ENCODE data around the gene LAMA2. TPM values are rescaled to one million over a fixed set of nuclear protein-coding genes. Genes with fewer than 3 reads are reported as not detected.

LAMA2 gene
- total RNA-seq, 1 experiment from 2014 or later: 0.02 TPM

- no peaks in the 10 kb centered on the region for H3K36me3 ChIP-seq (ENCODE audit: control insufficient read depth, insufficient read depth, low read length)
- DNase-seq: no peak
- no peak for TF ChIP-seq CTCF (IDR thresholded peaks at IDR 0.05; ENCODE audit: insufficient read depth in 1 of 2, low read depth in 1 of 2, low read length in 1 of 2, severe bottlenecking in 1 of 2, unreplicated experiment in 1 of 2)
- H3K9me3 ChIP-seq: no peaks in the 10 kb centered on the region
- H3K27ac Mint-ChIP-seq (ENCODE audit: unreplicated experiment): no peak overlapping the region
- no peaks in the 10 kb centered on the region for H3K36me3 Mint-ChIP-seq (ENCODE audit: insufficient read depth, unreplicated experiment)
- H3K9me3 Mint-ChIP-seq (ENCODE audit: unreplicated experiment): no peaks in the 10 kb centered on the region
- BruUV-seq (replicated peaks): no TSS peak
- H3K4me3 Mint-ChIP-seq (ENCODE audit: unreplicated experiment): no peak overlapping the region
- H3K4me1 ChIP-seq: no peaks in the 10 kb centered on the region
- no peak overlapping the region for H3K4me3 ChIP-seq (ENCODE audit: low read depth, low read length)
- H3K27me3 Mint-ChIP-seq (ENCODE audit: insufficient read depth, unreplicated experiment): peaks cover 10% of the 10 kb centered on the region
- ChIA-PET POLR2A (interaction anchor here (0.6 kb wide), 1 partner anchor 443 kb away, joined by 3 read pairs; no protein-coding TSS in a partner anchor), CTCF (no interaction called here)
- H3K27me3 ChIP-seq (replicated peaks; ENCODE audit: control insufficient read depth, insufficient read depth, low read length): no peaks in the 10 kb centered on the region
- no peaks in the 10 kb centered on the region for H3K4me1 Mint-ChIP-seq (ENCODE audit: low read depth, unreplicated experiment)
- intact Hi-C loops (cut with micrococcal nuclease; ENCODE audit: unreplicated experiment): no loop called here
Measured at GRCh38 chr6:129382916-129383315, 500.0 kb downstream of the LAMA2 start.

GRCh38 chr6:129385117-129385516, 502.2 kb downstream of the LAMA2 start:
- BruUV-seq (replicated peaks): no TSS peak
- Mint-ChIP-seq H3K9me3 (ENCODE audit: unreplicated experiment) (no peaks in the 10 kb centered on the region), H3K27ac (ENCODE audit: unreplicated experiment) (no peak overlapping the region)

GRCh38 chr6:129390900-129391299, 508.0 kb downstream of the LAMA2 start:
- Histone ChIP-seq H3K9me3 (no peaks in the 10 kb centered on the region), H3K4me3 (ENCODE audit: low read depth, low read length) (no peak overlapping the region), H3K27me3 (replicated peaks; ENCODE audit: control insufficient read depth, insufficient read depth, low read length) (no peaks in the 10 kb centered on the region), H3K36me3 (ENCODE audit: control insufficient read depth, insufficient read depth, low read length) (no peaks in the 10 kb centered on the region), H3K4me1 (no peaks in the 10 kb centered on the region)
- POLR2A ChIA-PET: no interaction called here
- no TSS peak for BruUV-seq (replicated peaks)
- no peak for DNase-seq
- Mint-ChIP-seq H3K4me3 (ENCODE audit: unreplicated experiment) (no peak overlapping the region), H3K27ac (ENCODE audit: unreplicated experiment) (no peak overlapping the region), H3K36me3 (ENCODE audit: insufficient read depth, unreplicated experiment) (no peaks in the 10 kb centered on the region), H3K4me1 (ENCODE audit: low read depth, unreplicated experiment) (no peaks in the 10 kb centered on the region), H3K9me3 (ENCODE audit: unreplicated experiment) (no peaks in the 10 kb centered on the region), H3K27me3 (ENCODE audit: insufficient read depth, unreplicated experiment) (peaks cover 2% of the 10 kb centered on the region)
- TF ChIP-seq CTCF (IDR thresholded peaks at IDR 0.05; ENCODE audit: insufficient read depth in 1 of 2, low read depth in 1 of 2, low read length in 1 of 2, severe bottlenecking in 1 of 2, unreplicated experiment in 1 of 2): no peak
- CTCF ChIA-PET: no interaction called here
- intact Hi-C loops (cut with micrococcal nuclease; ENCODE audit: unreplicated experiment): no loop called here

More at GRCh38 chr6:129385117-129385516, 502.2 kb downstream of the LAMA2 start:
- Histone ChIP-seq H3K9me3 (no peaks in the 10 kb centered on the region), H3K27me3 (replicated peaks; ENCODE audit: control insufficient read depth, insufficient read depth, low read length) (no peaks in the 10 kb centered on the region), H3K4me3 (ENCODE audit: low read depth, low read length) (no peak overlapping the region), H3K36me3 (ENCODE audit: control insufficient read depth, insufficient read depth, low read length) (no peaks in the 10 kb centered on the region), H3K4me1 (no peaks in the 10 kb centered on the region)
- intact Hi-C loops (cut with micrococcal nuclease; ENCODE audit: unreplicated experiment): no loop called here
- H3K36me3 Mint-ChIP-seq (ENCODE audit: insufficient read depth, unreplicated experiment): no peaks in the 10 kb centered on the region
- TF ChIP-seq CTCF (IDR thresholded peaks at IDR 0.05; ENCODE audit: insufficient read depth in 1 of 2, low read depth in 1 of 2, low read length in 1 of 2, severe bottlenecking in 1 of 2, unreplicated experiment in 1 of 2): no peak
- H3K4me3 Mint-ChIP-seq (ENCODE audit: unreplicated experiment): no peak overlapping the region
- no peak for DNase-seq
- H3K4me1 Mint-ChIP-seq (ENCODE audit: low read depth, unreplicated experiment): no peaks in the 10 kb centered on the region
- CTCF ChIA-PET: no interaction called here
- POLR2A ChIA-PET: no interaction called here
- peaks cover 10% of the 10 kb centered on the region for H3K27me3 Mint-ChIP-seq (ENCODE audit: insufficient read depth, unreplicated experiment)
